ENCODE data around the gene GOLGA6D.

DNA sequence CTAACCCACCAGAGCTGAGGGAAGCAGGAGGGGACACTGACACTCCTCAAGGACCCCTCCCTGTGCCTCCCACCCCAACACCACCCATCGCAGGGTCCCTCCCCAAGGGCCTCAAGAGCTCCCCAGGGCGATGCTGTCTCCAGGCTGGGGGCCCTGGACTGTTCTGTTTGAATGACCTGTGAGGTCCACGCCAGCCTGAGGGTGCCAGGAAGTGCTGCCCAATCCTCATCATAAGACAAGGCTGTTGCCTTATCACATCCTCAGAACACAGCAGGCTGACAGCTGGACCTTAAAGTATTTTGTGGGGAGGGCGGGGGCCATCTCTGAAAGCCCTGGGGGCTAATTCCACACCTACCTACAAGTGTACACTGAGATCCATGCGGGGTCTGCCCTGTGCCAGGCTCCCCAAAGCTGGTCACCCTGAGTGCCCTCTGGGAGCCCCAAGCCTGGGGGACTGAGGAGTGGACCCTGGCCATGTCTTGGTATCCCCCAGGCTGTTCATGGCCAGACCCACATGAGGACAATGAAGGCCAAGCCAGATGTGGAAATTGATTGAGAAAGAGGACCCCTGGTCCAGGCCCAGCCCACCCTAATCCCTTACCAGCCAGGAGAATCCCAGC lies 48.3 kb upstream of the GOLGA6D start:
- TF ChIP-seq, protein P1, sequence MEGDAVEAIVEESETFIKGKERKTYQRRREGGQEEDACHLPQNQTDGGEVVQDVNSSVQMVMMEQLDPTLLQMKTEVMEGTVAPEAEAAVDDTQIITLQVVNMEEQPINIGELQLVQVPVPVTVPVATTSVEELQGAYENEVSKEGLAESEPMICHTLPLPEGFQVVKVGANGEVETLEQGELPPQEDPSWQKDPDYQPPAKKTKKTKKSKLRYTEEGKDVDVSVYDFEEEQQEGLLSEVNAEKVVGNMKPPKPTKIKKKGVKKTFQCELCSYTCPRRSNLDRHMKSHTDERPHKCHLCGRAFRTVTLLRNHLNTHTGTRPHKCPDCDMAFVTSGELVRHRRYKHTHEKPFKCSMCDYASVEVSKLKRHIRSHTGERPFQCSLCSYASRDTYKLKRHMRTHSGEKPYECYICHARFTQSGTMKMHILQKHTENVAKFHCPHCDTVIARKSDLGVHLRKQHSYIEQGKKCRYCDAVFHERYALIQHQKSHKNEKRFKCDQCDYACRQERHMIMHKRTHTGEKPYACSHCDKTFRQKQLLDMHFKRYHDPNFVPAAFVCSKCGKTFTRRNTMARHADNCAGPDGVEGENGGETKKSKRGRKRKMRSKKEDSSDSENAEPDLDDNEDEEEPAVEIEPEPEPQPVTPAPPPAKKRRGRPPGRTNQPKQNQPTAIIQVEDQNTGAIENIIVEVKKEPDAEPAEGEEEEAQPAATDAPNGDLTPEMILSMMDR (IDR thresholded peaks at IDR 0.05 in 4 of 5, conservative IDR thresholded peaks at IDR 0.05 in 1 of 5) = no peak
- no peak for TF ChIP-seq POLR2A (IDR thresholded peaks at IDR 0.05)
